Left cardiac atrium (tissue), 4 donors: ENCODE measurements around the gene GJA9. TPM values are rescaled to one million over a fixed set of nuclear protein-coding genes. Genes with fewer than 3 reads are reported as not detected.
"Not testable (repeated sequence)": the region's sequence is repeated elsewhere in the genome, so short reads cannot be mapped to it uniquely, and the experiment has no call there.

Experiments
- ATAC-seq, 2 donors: fragments of 200-7000 bp; cut with Tn5 transposase; one replicate each; pipeline ENCODE4 v1.9.1; 2020; ENCODE audit warnings: mild to moderate bottlenecking in 2 of 2, moderate library complexity in 2 of 2
- DNase-seq: peaks from one replicate; pipeline ENCODE4 v3.0.0-alpha.2; 2020
- intact Hi-C, 2 donors: fragments of 100-400 bp; cut with DNase I; formaldehyde crosslinking; loops; one replicate each; pipeline versions ENCODE4 v1.14.1 to v1.15.1; 2022 to 2023
- total RNA-seq, 2 donors: library from RNA; stranded (reverse); fragmentation: NEBNext Ultra II Directional; extraction: Animal tissue kit (Norgen Biotek cat#: 25700); gene quantifications; one replicate each; pipeline ENCODE4 v1.2.1, GENCODE V29; 2021
- donor health status: DM: no; HTN: yes; CAD: no.
- donor health status: DM: no; HTN: yes; CAD: no; lungs with severe emphysema.
- donor health status: DM: yes; HTN: yes; CAD: no.
- donor health status: Dilated cardiomyopathy.

The GJA9 gene
- total RNA-seq, 2 donors from 2014 or later = not detected

- intact Hi-C loops = no loop called here
- no peak for DNase-seq
- no peak for ATAC-seq
Measured at GRCh38 chr1:38888423-38889333, 7.3 kb upstream of the GJA9 start.

- intact Hi-C loops = no loop called here
- DNase-seq (no peak), ATAC-seq (no peak)
Measured at GRCh38 chr1:38885092-38885491, 3.7 kb upstream of the GJA9 start.

- DNase-seq = no peak
- ATAC-seq = no peak
- intact Hi-C loops = no loop called here
Measured at GRCh38 chr1:38875811-38876210, 5.6 kb downstream of the GJA9 start.

- intact Hi-C loops = no loop called here
- ATAC-seq (peak; percentile 99 to 100), DNase-seq (peak; percentile 96)
Measured at GRCh38 chr1:38873027-38873969, 8.1 kb downstream of the GJA9 start, which contains the start of gene MYCBP. TSS of gene MYCBP (minus strand) at chr1:38873348. CDS start at chr1:38873305, 43 bp downstream.

GRCh38 chr1:38872401-38873026 is 8.9 kb downstream of the GJA9 start:
- peak; percentile 22 to 34 for ATAC-seq

GRCh38 chr1:38870996-38871395 is 10.4 kb downstream of the GJA9 start:
- DNase-seq (no peak), ATAC-seq (no peak)
- intact Hi-C loops = no loop called here

More at GRCh38 chr1:38872401-38873026, 8.9 kb downstream of the GJA9 start:
- intact Hi-C loops = no loop called here
- no peak for DNase-seq

GRCh38 chr1:38867208-38867607 is 14.2 kb downstream of the GJA9 start:
- no peak for ATAC-seq
- intact Hi-C loops = no loop called here
- no peak for DNase-seq

GRCh38 chr1:38865112-38865715 is 16.2 kb downstream of the GJA9 start:
- DNase-seq (no peak), ATAC-seq (no peak)
- intact Hi-C loops = no loop called here

- ATAC-seq = no peak
- DNase-seq = no peak
- intact Hi-C loops = no loop called here
Measured at GRCh38 chr1:38860454-38860795, 21.0 kb downstream of the GJA9 start.

GRCh38 chr1:38859561-38860453 is 21.6 kb downstream of the GJA9 start, which contains the start of gene RRAGC:
TSS of gene RRAGC (minus strand) at chr1:38859772. CDS start at chr1:38859646, 126 bp downstream.
- intact Hi-C loops = loop anchor here in 1 of 2 donors (10.0 kb wide), 1 partner anchor 135 kb away; the partner anchor contains the start of gene AKIRIN1
- ATAC-seq = peak; percentile 99
- peak; percentile 100 for DNase-seq

- DNase-seq (peak; percentile 65), ATAC-seq (peak; percentile 29 to 40)
- intact Hi-C loops = loop anchor here in 1 of 2 donors (10.0 kb wide), 1 partner anchor 136 kb away; the partner anchor contains the start of gene AKIRIN1
Measured at GRCh38 chr1:38858833-38859560, 22.4 kb downstream of the GJA9 start.

- ATAC-seq (no peak), DNase-seq (no peak)
- intact Hi-C loops = loop anchor here in 1 of 2 donors (10.0 kb wide), 1 partner anchor 142 kb away; the partner anchor contains the start of gene AKIRIN1
Measured at GRCh38 chr1:38852780-38853179, 28.6 kb downstream of the GJA9 start.

- ATAC-seq = peak in 1 of 2 donors; percentile 23
- DNase-seq = no peak
- intact Hi-C loops = no loop called here
Measured at GRCh38 chr1:38848071-38848470, 33.3 kb downstream of the GJA9 start.

- no peak for ATAC-seq
- no peak for DNase-seq
- intact Hi-C loops = no loop called here
Measured at GRCh38 chr1:38846210-38846609, 35.2 kb downstream of the GJA9 start.

- ATAC-seq, intact Hi-C loops, DNase-seq: not testable (repeated sequence)
Measured at GRCh38 chr1:38845088-38845487, 36.3 kb downstream of the GJA9 start.

GRCh38 chr1:38840281-38840680 is 41.1 kb downstream of the GJA9 start:
- intact Hi-C loops = no loop called here
- DNase-seq = no peak

GRCh38 chr1:38839363-38839762 is 42.0 kb downstream of the GJA9 start:
- DNase-seq (peak; percentile 50), ATAC-seq (peak; percentile 63 to 87)
- intact Hi-C loops = loop anchor here (10.0 kb wide), 3 partner anchors 795 to 845 kb away; partner anchors contain the start of genes POU3F1 (in 1 of the 2) and SF3A3 (in 1 of the 2)

More at GRCh38 chr1:38840281-38840680, 41.1 kb downstream of the GJA9 start:
- ATAC-seq = no peak
